GM12878 (cell line): ENCODE results near the gene MEIS1. TPM values are rescaled to one million over a fixed set of nuclear protein-coding genes. Genes with fewer than 3 reads are reported as not detected.

Experiments
- ATAC-seq: fragments of 200-7000 bp; cut with Tn5 transposase; 3 replicates; pipeline ENCODE4 v1.9.1; 2020; ENCODE audit warnings: mild to moderate bottlenecking, moderate library complexity
- BruUV-seq: library from RNA; stranded (reverse); fragments of 400-500 nt; replicated peaks from 2 replicates; lab custom pipeline; 2021; lab: Mats Ljungman, UMichigan
- CTCF ChIA-PET: fragments of 300-600 bp; sonication (Branson Sonifier 250); formaldehyde crosslinking; extraction: SDS; loops from one replicate; lab custom pipeline; 2021; ENCODE audit warnings: inconsistent platforms; lab: Yijun Ruan, JAX
- POLR2A ChIA-PET: fragments of 350-600 bp; formaldehyde crosslinking; extraction: SDS; loops from one replicate; lab custom pipeline; 2021; ENCODE audit warnings: inconsistent platforms; lab: Charles Lee
- RAD21 ChIA-PET: fragments of 300-600 bp; sonication (Branson Sonifier 250); formaldehyde crosslinking; loops from one replicate; lab custom pipeline; 2023; ENCODE audit warnings: antibody characterized with exemption; ENCODE audit not compliant: unreplicated experiment; lab: Charles Lee
- SMC1A ChIA-PET: fragments of 300-600 bp; sonication (Branson Sonifier 250); formaldehyde crosslinking; loops from one replicate; lab custom pipeline; 2023; ENCODE audit not compliant: unreplicated experiment, uncharacterized antibody; lab: Charles Lee
- DNase-seq: peaks from one replicate; pipeline ENCODE4 v3.0.0-alpha.2; 2011; ENCODE audit warnings: low read depth, low spot score
- FAIRE-seq: peaks from 3 replicates; lab custom pipeline; 2011; peaks lifted over from hg19 to GRCh38; lab: Jason Lieb, UNC
- H2AFZ ChIP-seq: 2 replicates; pipeline ENCODE4 v1.6.0; 2011; ENCODE audit warnings: low read depth, low read length, control low read depth; ENCODE audit not compliant: control insufficient read depth
- H3K27ac ChIP-seq: 2 replicates; pipeline ENCODE4 v1.5.1; 2011; ENCODE audit warnings: control low read depth; ENCODE audit not compliant: control insufficient read depth, insufficient read depth
- H3K27me3 ChIP-seq, 2 experiments: replicated peaks in 1 of 2; 2 replicates each; pipeline versions ENCODE4 v1.6.0 to v1.6.1; 2011; ENCODE audit warnings: low read length in 1 of 2; ENCODE audit not compliant: control insufficient read depth in 2 of 2, insufficient read depth in 2 of 2
- H3K36me3 ChIP-seq, 2 experiments: 2 replicates each; pipeline ENCODE4 v1.5.1; 2011; ENCODE audit warnings: low read length in 1 of 2; ENCODE audit not compliant: control insufficient read depth in 2 of 2, insufficient read depth in 2 of 2
- H3K4me1 ChIP-seq: 2 replicates; pipeline ENCODE4 v1.6.1; 2011; ENCODE audit warnings: mild to moderate bottlenecking, low read length, moderate library complexity, mixed read lengths; ENCODE audit not compliant: control insufficient read depth, insufficient read depth
- H3K4me2 ChIP-seq: 2 replicates; pipeline ENCODE4 v1.6.0; 2011; ENCODE audit warnings: control low read depth; ENCODE audit not compliant: control insufficient read depth, insufficient read depth
- H3K4me3 ChIP-seq: fragments of 200-600 bp; sonication (generic); 2 replicates; pipeline ENCODE4 v1.5.1; 2016
- H3K79me2 ChIP-seq: 2 replicates; pipeline ENCODE4 v1.6.0; 2011; ENCODE audit warnings: low read length; ENCODE audit not compliant: control insufficient read depth, insufficient read depth
- H3K9ac ChIP-seq: 2 replicates; pipeline ENCODE4 v1.8.0; 2011; ENCODE audit warnings: low read length, control low read depth, mixed read lengths; ENCODE audit not compliant: control insufficient read depth, insufficient read depth
- H3K9me3 ChIP-seq: replicated peaks from 3 replicates; pipeline ENCODE4 v1.5.1; 2011; ENCODE audit warnings: mild to moderate bottlenecking, low read length; ENCODE audit not compliant: control insufficient read depth, insufficient read depth
- H4K20me1 ChIP-seq: 2 replicates; pipeline ENCODE4 v1.6.0; 2011; ENCODE audit not compliant: control insufficient read depth, insufficient read depth
- CHD4 ChIP-seq: fragments of 200-600 bp; sonication (generic); IDR thresholded peaks from 2 replicates; pipeline ENCODE4 v1.6.1; 2016; ENCODE audit warnings: mild to moderate bottlenecking
- IKZF2 ChIP-seq, 2 experiments: fragments of 450-650 bp; IDR thresholded peaks; 2 replicates each; pipeline ENCODE4 v1.6.1; 2017; ENCODE audit warnings: mild to moderate bottlenecking in 2 of 2, moderate library complexity in 2 of 2
- MYC ChIP-seq: IDR thresholded peaks from 2 replicates; pipeline ENCODE4 v1.6.1; 2011; ENCODE audit warnings: mild to moderate bottlenecking, low read length, moderate library complexity, inconsistent platforms; ENCODE audit not compliant: insufficient read depth, insufficient replicate concordance, insufficient read length, severe bottlenecking
- NKRF ChIP-seq: fragments of 450-650 bp; conservative IDR thresholded peaks from 2 replicates; pipeline ENCODE4 v1.6.1; 2017; ENCODE audit warnings: mild to moderate bottlenecking, moderate library complexity
- NR2C1 ChIP-seq: fragments of 450-650 bp; IDR thresholded peaks from 2 replicates; pipeline ENCODE4 v1.6.1; 2017; ENCODE audit warnings: antibody characterized with exemption, mild to moderate bottlenecking, moderate library complexity
- PML ChIP-seq: IDR thresholded peaks from 2 replicates; pipeline ENCODE4 v1.6.1; 2012; ENCODE audit warnings: low read length, inconsistent platforms
- RFX5 ChIP-seq: IDR thresholded peaks from 2 replicates; pipeline ENCODE4 v1.6.1; 2011; ENCODE audit warnings: low read depth, low read length, improper control_type of control experiment
- SUZ12 ChIP-seq: fragments of 200-600 bp; sonication (generic); IDR thresholded peaks from one replicate; pipeline ENCODE4 v1.6.1; 2018; ENCODE audit warnings: antibody characterized with exemption, mild to moderate bottlenecking; ENCODE audit not compliant: unreplicated experiment
- TCF7 ChIP-seq: IDR thresholded peaks from 2 replicates; pipeline ENCODE4 v1.6.1; 2014; ENCODE audit warnings: antibody characterized with exemption, borderline replicate concordance
- USF1 ChIP-seq: IDR thresholded peaks from 2 replicates; pipeline ENCODE4 v1.6.1; 2011; ENCODE audit warnings: borderline replicate concordance, low read depth, mild to moderate bottlenecking, moderate library complexity, mixed read lengths, low read length; ENCODE audit not compliant: insufficient read depth; ENCODE audit errors: extremely low read length
- WGBS: methylation state at CpG from one replicate; pipeline ENCODE4 v1.1.6; 2016; ENCODE audit warnings: low lambda C conversion rate; ENCODE audit not compliant: insufficient replicate concordance, insufficient coverage; ENCODE audit errors: missing lambda C conversion rate; 5-methylcytosine and 5-hydroxymethylcytosine counted together
- in situ Hi-C: fragments of 300-500 bp; cut with MboI; formaldehyde crosslinking; loops from 9 replicates; pipeline ENCODE4 v1.14.3; 2018; ENCODE audit warnings: mixed read lengths
- intact Hi-C: fragments of 100-400 bp; cut with micrococcal nuclease; formaldehyde crosslinking; loops from one replicate; pipeline ENCODE4 v1.14.2; 2022; ENCODE audit not compliant: unreplicated experiment
- polyA plus RNA-seq, 11 experiments: library from polyadenylated mRNA; depleted of rRNA in 4 of 11; unstranded in 6 of 11; stranded (reverse) in 5 of 11; fragments of >200 nt; fragmentation: Nextera tagmentation in 4 of 11; fragmentation: Illumina TruSeq in 1 of 11; extraction: Ambion mirVana in 4 of 11; extraction: Trizol in 1 of 11; gene quantifications; 1 replicate in 1 of 11; 2 replicates in 10 of 11; pipeline versions ENCODE4 v1.2.1 to v1.2.3, GENCODE V29; 2011 to 2016; ENCODE audit warnings: inconsistent platforms in 2 of 11, missing spikeins in 2 of 11, low read depth in 1 of 11
- total RNA-seq, 4 experiments: library from RNA; depleted of rRNA in 3 of 4; stranded (reverse); fragments of >200 nt in 3 of 4; fragmentation: Illumina TruSeq in 1 of 4; extraction: Trizol in 1 of 4; gene quantifications; 2 replicates each; pipeline versions ENCODE4 v1.2.1 to v1.2.3, GENCODE V29; 2013 to 2021

MEIS1 gene
- total and polyA plus RNA-seq, 10 of the 15 experiments (the other 5 are each of a cell fraction or from before 2014, with no cell fraction given) = 0.04 to 0.31 (median 0.14) TPM; not detected in 6

DNA sequence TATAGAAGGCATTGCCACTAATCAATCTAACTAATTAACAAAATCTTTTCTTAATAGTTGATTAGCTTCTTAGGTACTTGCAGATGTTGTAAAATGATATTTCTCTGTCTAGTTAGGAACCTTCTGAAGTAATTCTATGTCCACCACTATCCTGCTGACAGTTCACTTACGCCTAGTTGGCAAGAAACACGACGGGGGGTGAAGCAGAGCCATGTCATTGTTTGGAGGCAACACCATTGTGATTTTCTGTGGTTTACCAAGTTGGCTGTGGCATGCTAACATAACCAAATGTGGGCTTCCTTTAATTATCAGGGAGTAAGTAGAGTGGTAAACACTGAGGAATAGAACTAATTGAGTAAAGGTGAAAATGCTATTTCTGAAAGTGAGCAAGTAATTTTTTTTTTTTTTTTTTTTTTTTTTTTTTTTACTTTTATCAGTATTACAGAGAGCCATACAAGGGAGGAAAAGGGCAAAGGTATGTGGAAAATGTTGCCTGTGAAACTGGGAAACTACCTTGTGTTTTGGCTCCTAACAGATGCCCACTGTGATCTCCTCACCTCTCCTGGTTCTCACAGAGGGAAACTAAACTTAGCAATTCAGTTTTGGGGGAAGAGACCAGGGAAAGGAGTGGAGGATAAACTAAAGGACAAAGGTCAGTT, 126.8 kb downstream of the MEIS1 start:
- H4K20me1 ChIP-seq = no peaks in the 10 kb centered on the region
- H3K4me2 ChIP-seq = no peak overlapping the region
- no TSS peak for BruUV-seq
- ChIA-PET POLR2A (no interaction called here), RAD21 (no interaction called here), CTCF (no interaction called here), SMC1A (no interaction called here)
- TF ChIP-seq USF1 = no peak
- no peak for TF ChIP-seq CHD4
- no peak for TF ChIP-seq NR2C1
- DNase-seq (no peak), ATAC-seq (no peak), FAIRE-seq (no peak)
- no peaks in the 10 kb centered on the region for H3K9me3 ChIP-seq
- H2AFZ ChIP-seq = no peak overlapping the region
- H3K27ac ChIP-seq = no peak overlapping the region
- WGBS = 16% methylated on average over 3 of the region's 3 CpGs
- no peaks in the 10 kb centered on the region for H3K27me3 ChIP-seq
- H3K4me1 ChIP-seq = no peaks in the 10 kb centered on the region
- H3K36me3 ChIP-seq = no peaks in the 10 kb centered on the region
- in situ Hi-C loops = no loop called here
- H3K4me3 ChIP-seq = no peak overlapping the region
- intact Hi-C loops = no loop called here
- no peaks in the 10 kb centered on the region for H3K79me2 ChIP-seq
- H3K9ac ChIP-seq = no peak overlapping the region

GRCh38 chr2:66562304-66562685, 127.4 kb downstream of the MEIS1 start:
- H4K20me1 ChIP-seq = no peaks in the 10 kb centered on the region
- ChIA-PET SMC1A (no interaction called here), CTCF (no interaction called here), POLR2A (interaction anchor here (0.7 kb wide), 1 partner anchor 492 kb away, joined by 3 read pairs; no protein-coding TSS in a partner anchor), RAD21 (no interaction called here)
- no peaks in the 10 kb centered on the region for H3K27me3 ChIP-seq
- intact Hi-C loops = no loop called here
- no peak for FAIRE-seq
- H3K36me3 ChIP-seq = no peaks in the 10 kb centered on the region
- no peak for ATAC-seq
- in situ Hi-C loops = no loop called here
- H3K9ac ChIP-seq = no peak overlapping the region
- no TSS peak for BruUV-seq
- WGBS = 0% methylated on average over 1 of the region's 1 CpG
- H3K4me3 ChIP-seq = no peak overlapping the region
- H3K4me2 ChIP-seq = no peak overlapping the region
- no peaks in the 10 kb centered on the region for H3K79me2 ChIP-seq
- H3K4me1 ChIP-seq = no peaks in the 10 kb centered on the region
- no peak overlapping the region for H3K27ac ChIP-seq
- no peaks in the 10 kb centered on the region for H3K9me3 ChIP-seq
- DNase-seq = no peak
- H2AFZ ChIP-seq = no peak overlapping the region
- TF ChIP-seq SUZ12 (no peak), PML (no peak), NR2C1 (no peak), MYC (no peak), RFX5 (no peak), IKZF2 (IDR thresholded peaks at IDR 0.05) (no peak), TCF7 (no peak), NKRF (no peak)
